Spleen (tissue), 7 donors: ENCODE results near the gene UQCC2.

Source experiments
- POLR2A ChIP-seq, 3 donors: fragments of 450-650 bp; IDR thresholded peaks; one replicate each; pipeline ENCODE4 v1.5.1; 2017; ENCODE audit warnings: antibody characterized with exemption in 3 of 3, mild to moderate bottlenecking in 1 of 3
- TF ChIP-seq, protein P1 (sequence below), 11 experiments: fragments of 200-600 bp in 7 of 11; fragments of 450-650 bp in 4 of 11; sonication (generic) in 4 of 11; IDR thresholded peaks in 8 of 11; conservative IDR thresholded peaks in 3 of 11; 1 replicate in 7 of 11; 2 replicates in 4 of 11; pipeline versions ENCODE4 v1.4.0 to v1.8.0; 2016 to 2021; ENCODE audit warnings: antibody characterized with exemption in 11 of 11, inconsistent platforms in 4 of 11, mild to moderate bottlenecking in 1 of 11
- donor health status: DM: no; HTN: no; CAD: no; lungs with moderate emphysema.
- donor health status: DM: no; HTN: no; CAD: no.
- donor health status: DM: no; HTN: no; CAD: no.

DNA sequence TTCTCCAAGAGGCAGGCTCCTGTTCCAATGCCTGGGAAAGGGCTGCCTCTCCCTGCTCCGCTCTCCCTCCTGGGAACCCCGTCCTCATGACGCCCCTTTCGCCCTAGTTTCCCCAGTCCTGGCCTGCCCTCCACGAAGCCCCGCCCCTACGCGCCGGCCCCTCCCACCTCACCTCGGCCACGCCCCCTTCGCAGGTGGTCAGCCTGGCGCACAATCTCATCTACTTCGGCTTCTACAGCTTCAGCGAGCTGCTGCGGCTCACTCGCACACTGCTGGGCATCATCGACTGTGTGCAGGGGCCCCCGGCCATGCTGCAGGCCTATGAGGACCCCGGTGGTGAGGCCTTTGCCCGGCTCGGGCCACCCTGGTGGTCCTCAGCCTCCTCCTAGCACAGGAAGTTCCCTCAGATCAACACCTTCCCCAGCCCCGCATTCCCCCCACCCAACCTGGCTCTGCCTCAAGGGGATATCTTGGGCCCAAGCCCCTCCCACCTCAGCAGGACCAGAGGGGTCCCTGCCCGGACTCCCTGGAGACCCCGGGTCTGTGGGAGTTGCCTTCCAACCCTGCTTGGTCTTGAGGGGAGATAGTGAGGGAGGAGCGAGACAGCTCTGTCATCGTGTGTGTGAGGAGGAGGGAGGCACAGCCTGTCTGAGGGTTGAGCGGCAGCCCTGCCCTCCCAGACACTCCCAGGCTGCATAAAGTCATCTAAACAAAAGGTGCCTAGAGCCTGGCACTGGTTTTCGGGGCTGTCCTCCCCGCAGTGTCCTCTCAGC, 40.3 kb downstream of the UQCC2 start:
- TF ChIP-seq POLR2A (IDR thresholded peaks at IDR 0.05) = no peak
- TF ChIP-seq, protein P1, sequence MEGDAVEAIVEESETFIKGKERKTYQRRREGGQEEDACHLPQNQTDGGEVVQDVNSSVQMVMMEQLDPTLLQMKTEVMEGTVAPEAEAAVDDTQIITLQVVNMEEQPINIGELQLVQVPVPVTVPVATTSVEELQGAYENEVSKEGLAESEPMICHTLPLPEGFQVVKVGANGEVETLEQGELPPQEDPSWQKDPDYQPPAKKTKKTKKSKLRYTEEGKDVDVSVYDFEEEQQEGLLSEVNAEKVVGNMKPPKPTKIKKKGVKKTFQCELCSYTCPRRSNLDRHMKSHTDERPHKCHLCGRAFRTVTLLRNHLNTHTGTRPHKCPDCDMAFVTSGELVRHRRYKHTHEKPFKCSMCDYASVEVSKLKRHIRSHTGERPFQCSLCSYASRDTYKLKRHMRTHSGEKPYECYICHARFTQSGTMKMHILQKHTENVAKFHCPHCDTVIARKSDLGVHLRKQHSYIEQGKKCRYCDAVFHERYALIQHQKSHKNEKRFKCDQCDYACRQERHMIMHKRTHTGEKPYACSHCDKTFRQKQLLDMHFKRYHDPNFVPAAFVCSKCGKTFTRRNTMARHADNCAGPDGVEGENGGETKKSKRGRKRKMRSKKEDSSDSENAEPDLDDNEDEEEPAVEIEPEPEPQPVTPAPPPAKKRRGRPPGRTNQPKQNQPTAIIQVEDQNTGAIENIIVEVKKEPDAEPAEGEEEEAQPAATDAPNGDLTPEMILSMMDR (IDR thresholded peaks at IDR 0.05 in 8 of 11, conservative IDR thresholded peaks at IDR 0.05 in 3 of 11) = no peak
